GM20000 (cell line): ENCODE results near the gene PGAM5.

Experiments
- DNase-seq: peaks from one replicate; pipeline ENCODE4 v3.0.0; 2012; ENCODE audit warnings: low spot score
- TF ChIP-seq, protein P1 (sequence below): IDR thresholded peaks from 2 replicates; pipeline ENCODE4 v1.5.1; 2012; ENCODE audit warnings: mild to moderate bottlenecking, control low read depth; ENCODE audit errors: extremely low read depth, missing control alignments

PGAM5 gene

GRCh38 chr12:132665794-132666193 lies 44.8 kb upstream of the PGAM5 start:
- DNase-seq: no peak
- TF ChIP-seq, protein P1, sequence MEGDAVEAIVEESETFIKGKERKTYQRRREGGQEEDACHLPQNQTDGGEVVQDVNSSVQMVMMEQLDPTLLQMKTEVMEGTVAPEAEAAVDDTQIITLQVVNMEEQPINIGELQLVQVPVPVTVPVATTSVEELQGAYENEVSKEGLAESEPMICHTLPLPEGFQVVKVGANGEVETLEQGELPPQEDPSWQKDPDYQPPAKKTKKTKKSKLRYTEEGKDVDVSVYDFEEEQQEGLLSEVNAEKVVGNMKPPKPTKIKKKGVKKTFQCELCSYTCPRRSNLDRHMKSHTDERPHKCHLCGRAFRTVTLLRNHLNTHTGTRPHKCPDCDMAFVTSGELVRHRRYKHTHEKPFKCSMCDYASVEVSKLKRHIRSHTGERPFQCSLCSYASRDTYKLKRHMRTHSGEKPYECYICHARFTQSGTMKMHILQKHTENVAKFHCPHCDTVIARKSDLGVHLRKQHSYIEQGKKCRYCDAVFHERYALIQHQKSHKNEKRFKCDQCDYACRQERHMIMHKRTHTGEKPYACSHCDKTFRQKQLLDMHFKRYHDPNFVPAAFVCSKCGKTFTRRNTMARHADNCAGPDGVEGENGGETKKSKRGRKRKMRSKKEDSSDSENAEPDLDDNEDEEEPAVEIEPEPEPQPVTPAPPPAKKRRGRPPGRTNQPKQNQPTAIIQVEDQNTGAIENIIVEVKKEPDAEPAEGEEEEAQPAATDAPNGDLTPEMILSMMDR: no peak

DNA sequence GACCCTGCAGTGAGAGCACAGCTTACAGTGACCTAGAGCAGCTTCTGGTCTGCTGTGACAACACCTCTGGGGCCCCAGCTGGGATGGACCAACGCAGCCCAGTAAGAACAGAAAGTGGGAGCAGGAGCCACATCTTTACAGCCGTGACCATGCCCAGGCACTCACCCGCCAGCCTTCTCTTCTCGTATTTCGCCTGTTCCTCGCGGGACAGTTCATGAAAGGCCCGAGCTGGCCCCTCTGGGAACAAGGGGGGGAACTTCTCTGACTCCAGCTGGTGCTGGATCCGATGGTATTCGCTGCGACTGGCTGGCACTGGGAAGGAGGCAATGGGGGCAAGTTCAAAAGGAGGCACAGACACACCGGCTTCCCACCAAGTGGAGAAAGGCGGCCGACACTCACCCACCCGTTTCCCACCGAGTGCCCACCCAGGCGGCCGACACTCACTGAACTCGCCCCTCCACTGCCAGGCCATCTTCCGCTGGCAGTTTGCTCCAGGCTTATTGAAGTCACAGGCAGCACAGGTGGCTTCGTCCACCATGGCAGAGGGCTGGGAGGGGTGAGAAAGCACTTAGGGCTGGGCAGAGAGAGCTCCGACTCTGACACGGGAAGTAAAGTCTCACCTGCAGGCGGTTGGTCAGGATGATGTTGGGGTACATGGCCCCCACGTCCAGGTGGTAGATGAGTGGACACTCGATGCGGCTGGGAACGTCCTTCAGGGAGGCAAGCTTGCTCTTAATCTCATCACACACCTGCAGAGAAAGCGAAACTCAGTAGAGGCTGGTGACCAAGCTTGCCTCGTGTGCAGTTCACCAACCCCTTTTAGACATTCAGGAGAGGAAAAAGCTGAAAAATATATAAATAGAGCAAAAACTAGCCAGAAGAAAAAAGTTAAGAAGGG lies 42.2 kb upstream of the PGAM5 start:
- no peak for DNase-seq
- TF ChIP-seq, protein P1: no peak

- TF ChIP-seq, protein P1: no peak
- no peak for DNase-seq
These were observed 41.3 kb upstream of the PGAM5 start for GRCh38 chr12:132669166-132669879.

GRCh38 chr12:132672116-132672515 lies 38.5 kb upstream of the PGAM5 start:
- no peak for DNase-seq
- TF ChIP-seq, protein P1: no peak

DNA sequence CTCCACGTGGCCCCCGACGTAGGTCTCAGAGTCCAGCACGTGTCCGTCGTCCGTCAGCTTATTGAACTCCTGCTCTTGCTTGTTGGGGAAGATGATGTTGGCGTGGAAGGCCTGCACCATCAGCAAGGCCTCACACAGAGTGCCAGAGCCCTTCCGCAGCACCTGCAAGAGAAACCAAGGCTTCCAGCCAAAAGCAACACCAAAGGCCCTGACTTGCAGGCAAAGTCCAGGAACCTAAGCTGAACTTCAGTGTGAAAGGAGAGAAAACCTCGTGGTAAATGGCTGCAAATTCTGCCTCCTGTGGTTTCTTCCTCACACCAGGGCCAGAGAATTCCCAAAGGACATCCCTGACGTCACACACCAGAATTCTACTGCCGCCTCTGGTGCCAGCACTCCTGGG lies 38.0 kb upstream of the PGAM5 start:
- no peak for DNase-seq
- TF ChIP-seq, protein P1: no peak

- TF ChIP-seq, protein P1: no peak
- DNase-seq: no peak
These were observed 37.1 kb upstream of the PGAM5 start for GRCh38 chr12:132673288-132674179.
